Stimulated activated CD4-positive, alpha-beta T cell treated with anti-CD3 and anti-CD28 coated beads, Interleukin-1b, Interleukin-23, amount 100 ng/mL, for 4 hours (primary cell): ENCODE results near the gene DHCR7.
"Not testable (repeated sequence)": the region's sequence is repeated elsewhere in the genome, so short reads cannot be mapped to it uniquely, and the experiment has no call there.

Experiments
- DNase-seq, 2 donors: peaks; one replicate each; pipeline ENCODE4 v3.0.0-alpha.2; 2020; ENCODE audit warnings: low read depth in 2 of 2

The DHCR7 gene

GRCh38 chr11:71440021-71440755, 8.0 kb downstream of the DHCR7 start:
- no peak for DNase-seq

GRCh38 chr11:71438650-71439049, 9.5 kb downstream of the DHCR7 start:
- DNase-seq: no peak

DNA sequence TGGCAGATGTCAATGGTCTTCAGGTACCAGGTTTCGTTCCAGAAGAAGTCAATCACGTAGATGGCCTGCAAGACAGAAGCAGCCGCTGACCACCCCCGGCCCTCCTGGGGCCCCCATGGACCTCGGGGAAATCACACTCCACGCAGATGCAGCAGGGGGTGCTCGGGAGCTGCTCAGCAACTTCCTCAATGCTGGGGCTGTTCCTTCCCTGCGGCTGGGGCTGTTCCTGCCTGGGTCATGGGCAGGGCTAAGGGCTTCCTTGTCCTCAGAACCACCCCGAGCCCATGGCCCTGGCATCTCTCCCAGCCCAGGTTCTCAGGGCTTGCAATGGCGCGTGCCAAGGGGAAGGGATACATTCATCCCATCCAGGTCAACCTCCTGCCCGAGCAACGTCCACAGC, 10.3 kb downstream of the DHCR7 start:
- DNase-seq: no peak

DNA sequence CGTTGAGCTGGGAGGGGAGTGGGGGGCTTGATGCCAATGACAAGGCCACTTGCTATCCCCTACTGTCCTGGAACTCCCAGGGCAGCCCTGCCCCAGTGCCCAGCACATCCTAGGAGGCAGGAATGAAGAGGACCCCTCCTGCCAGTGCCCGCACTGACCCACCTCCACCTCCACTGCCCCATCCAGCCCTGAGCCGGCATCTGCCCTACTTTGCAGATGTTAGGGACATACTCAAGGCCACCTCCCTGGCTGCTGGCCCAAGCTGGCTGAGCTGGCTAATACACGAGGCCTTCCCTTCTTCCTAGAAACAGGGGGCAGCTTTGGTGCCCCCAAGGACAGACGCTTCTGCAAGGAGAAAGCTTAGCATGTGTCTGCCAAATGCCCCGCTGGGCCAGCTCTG, 10.8 kb downstream of the DHCR7 start:
- DNase-seq: no peak

DNA sequence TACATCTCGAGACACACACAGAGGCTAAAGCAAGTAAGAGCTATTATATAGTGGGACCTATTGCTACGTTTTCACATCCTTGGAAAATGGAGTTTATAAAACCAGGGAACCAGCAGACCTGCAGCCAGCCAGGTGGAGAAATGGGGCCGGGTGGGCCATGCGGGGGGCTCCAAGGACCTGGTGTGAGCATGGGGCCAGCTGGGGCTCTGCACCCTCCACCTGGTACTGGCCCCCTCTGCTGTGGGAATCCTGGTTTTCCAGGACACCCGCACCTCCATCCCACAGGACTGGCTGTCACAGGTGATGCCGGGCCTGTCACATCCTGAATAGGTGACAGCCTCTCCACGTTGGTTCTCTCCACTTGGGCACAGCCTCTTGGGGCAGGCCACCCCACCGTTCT, 11.3 kb downstream of the DHCR7 start:
- no peak for DNase-seq

DNA sequence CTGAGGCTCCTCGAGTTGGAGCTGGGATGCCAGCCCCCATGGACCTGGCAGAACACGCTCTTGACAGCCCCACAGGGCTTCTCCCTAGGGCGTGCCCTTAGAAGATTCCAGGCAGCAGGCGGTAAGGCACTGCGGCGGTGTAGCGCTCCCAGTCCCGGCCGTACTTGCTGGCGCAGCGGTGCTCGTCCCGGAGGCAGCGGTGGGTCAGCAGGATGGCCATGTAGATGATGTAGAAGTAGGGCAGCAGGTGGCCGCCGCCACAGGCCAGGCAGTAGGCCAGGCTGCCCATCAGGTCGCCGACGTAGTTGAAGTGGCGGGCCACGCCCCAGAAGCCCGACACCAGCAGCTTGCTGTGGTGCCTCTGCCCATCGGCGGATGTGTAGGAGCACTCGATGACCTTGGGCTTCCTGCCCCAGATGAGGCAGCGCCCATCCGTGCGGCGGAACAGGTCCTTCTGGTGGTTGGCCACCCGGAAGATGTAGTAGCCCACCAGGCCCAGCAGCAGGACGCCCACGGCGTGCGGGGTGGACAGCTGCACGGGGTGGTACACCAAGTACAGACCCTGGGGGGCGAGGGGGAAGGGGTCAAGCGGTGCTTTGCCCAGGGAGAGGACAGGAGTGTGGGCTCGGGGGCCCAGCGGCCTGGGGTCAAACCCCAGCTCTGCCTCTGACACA, 12.8 kb downstream of the DHCR7 start:
- no peak for DNase-seq

- DNase-seq: no peak
Observed at GRCh38 chr11:71434576-71435130, 13.5 kb downstream of the DHCR7 start.

GRCh38 chr11:71433648-71434450, 14.3 kb downstream of the DHCR7 start:
- no peak for DNase-seq

DNA sequence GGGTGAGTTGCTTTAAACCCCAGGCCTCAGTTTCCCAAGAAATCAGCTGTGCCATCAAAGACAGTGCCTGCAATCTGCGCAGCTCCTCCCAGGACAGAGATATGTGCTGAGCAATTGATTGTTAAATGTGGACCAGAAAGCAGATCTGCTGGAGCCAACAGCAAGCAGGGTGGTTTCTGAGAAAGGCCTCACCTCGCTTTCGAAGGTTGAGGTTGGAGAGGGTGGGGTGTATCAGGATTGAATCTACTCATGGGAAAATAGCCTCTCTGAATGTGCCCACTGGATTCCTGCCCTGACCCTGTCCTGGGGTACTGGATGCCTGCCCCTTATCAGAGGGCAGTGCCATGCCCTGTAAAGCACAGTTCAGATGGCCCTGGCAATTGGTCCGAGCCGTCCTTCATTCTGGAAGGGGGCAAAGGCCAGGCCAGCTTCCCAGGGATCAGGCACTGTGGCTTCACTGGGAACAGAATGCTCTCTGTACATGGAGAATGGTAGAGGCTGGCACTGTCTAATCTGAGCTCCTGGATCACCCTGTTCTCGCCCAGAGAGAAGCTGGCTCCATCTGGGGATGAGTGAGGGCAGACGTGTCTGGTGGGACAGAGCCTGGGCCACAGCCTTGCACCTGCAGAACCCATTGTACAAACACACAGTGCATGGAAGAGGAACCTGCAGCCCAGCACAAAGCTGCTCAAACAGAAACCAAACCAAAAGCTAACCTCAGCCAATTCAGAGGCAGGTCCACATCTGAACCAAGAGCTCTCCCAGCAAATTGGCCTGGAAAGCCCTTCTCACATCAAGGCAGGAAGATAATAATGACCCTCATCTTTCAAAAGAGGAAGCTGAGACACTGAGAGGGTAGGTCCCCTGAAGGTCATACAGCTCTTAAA, 15.2 kb downstream of the DHCR7 start:
- DNase-seq: no peak

DNA sequence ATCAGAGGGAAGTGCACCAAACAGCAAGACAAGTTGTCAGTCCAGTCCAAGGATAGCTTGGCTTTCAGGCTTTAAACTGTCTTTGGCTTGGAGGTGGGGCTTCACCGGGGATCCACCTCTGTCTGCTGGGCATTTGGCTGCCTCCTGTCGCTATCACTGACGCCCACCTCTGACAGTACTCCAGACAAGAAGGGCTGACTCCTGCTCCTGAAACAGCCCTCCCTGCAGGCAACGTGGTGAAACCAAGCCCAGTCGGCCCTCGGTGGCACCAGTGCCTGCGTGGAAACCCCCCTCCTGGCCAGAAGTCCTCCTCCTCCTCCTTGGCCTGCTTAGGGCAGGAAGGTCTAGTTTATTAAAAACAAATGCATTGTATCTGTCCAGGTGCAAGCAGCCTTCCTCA, 16.9 kb downstream of the DHCR7 start:
- DNase-seq: no peak

DNA sequence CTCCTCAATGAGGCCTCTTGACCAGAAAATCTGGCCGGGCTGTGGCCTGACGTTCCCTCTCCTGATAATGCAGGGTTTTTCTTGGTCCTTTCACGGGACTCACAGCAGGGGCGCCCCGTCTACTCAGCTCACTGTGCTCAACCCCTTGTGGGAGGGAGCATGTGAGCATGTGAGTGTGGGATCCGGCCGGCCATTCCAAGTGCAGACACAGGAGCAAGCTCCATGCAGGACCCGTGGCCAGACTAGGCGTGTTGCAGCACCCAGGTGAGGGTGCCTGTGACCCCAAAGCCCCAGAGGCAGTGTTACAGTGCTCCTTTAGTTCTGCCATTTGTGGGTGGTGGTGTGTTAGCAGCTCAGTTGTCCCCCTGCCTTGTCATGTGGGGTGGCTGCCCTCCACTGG, 18.0 kb downstream of the DHCR7 start:
- no peak for DNase-seq

DNA sequence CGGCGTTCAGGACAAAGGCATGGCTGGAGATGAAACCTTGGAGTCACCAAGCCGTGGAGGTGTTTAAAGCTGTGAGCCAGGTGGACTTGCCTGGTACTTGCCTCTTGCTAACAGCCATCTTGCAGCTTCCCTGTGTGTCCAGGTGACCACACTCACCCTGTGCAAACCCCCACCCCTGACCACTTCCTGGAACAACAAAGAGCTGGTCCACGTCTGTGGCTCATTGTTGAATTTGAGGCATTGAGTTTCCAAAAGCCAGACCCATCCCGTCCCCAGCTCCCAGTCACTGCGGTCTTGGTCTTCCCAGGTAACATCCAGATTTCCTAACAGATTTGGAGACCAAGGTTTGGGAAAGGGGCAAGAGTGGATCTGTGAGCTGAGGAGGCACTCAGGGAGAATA, 18.5 kb downstream of the DHCR7 start:
- no peak for DNase-seq

DNA sequence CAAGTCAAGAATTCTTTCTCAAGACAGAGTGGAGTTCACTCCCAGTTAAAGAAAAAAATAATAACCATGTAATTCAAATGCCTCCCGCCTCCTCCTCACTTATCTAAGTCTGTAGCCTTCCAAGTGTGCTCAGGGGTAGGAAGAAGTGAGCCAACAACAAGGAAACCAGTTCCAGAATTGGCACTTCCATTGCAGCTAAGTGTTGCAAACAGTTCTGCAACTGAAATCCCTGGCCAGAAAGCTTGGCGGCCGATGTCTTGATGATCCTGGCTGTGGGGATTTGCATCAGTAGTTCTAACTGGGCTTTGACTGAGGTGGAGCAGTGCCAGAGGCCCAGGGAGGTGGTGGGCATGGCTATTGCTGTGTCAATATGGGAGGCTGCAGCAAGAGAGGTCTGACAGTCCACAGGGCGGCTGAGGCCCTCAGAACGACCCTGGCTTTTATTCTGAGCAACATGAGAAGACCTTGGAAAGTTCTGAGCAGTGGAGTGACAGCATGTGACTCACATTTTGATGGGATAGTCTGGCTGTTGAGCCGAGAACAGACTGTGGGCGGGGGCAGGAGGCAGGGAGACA, 19.2 kb downstream of the DHCR7 start:
- no peak for DNase-seq

DNA sequence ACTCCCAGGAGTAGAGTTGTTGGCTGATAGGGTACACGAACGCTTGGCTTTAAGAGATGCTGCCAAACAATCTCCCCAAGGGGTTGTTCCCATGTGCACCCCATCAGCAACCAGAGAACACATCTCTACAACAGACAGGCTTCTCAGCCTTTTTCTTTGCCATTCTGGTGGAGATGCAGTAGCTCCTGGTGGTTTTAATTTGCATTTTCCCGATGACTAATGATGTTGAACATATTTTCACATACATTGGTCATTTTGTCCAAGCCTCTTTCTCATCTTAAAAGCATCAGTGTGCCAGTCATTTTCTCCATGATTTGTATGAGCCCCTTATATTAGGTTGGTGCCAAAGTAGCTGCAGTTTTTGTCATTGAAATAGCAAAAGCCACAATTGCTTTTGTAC, 21.8 kb downstream of the DHCR7 start:
- no peak for DNase-seq

- no peak for DNase-seq
Observed at GRCh38 chr11:71425860-71426259, 22.3 kb downstream of the DHCR7 start.

- no peak for DNase-seq
Observed at GRCh38 chr11:71425409-71425808, 22.8 kb downstream of the DHCR7 start.

GRCh38 chr11:71423181-71423790, 24.9 kb downstream of the DHCR7 start:
- DNase-seq: no peak

DNA sequence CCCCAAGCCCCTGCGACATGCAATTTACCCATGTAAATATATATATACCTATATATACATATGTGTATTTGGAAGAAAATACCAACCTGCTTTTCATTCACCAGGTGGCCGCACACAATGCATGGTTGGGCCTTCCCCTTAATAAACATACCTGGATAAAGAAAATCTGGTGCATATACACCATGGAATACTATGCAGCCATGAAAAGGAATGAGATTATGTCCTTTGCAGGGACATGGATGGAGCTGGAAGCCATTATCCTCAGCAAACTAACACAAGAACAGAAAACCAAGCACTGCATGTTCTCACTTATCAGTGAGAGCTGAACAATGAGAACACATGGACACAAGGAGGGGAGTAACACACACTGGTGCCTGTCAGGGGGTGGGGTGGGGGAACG, 25.9 kb downstream of the DHCR7 start:
- DNase-seq: not testable (repeated sequence)

GRCh38 chr11:71421392-71421950, 26.7 kb downstream of the DHCR7 start:
- DNase-seq: no peak
